ENCODE results near the gene DCAF12. TPM values are rescaled to one million over a fixed set of nuclear protein-coding genes. Genes with fewer than 3 reads are reported as not detected.

DCAF12 gene
- total RNA-seq, 1 experiment from 2014 or later = 40.3 TPM

Other genes starting within 250 kb of the DCAF12 start
- gene UBAP2, start 77.8 kb downstream of the DCAF12 start, total RNA-seq (2014; rRNA removed; shearing (Covaris generic)) = 17.0 and 17.1 TPM in 2 replicates
- gene UBAP1, start 52.3 kb upstream of the DCAF12 start, total RNA-seq (2014; rRNA removed; shearing (Covaris generic)) = 22.6 and 23.8 TPM in 2 replicates
- gene KIF24, start 202.6 kb upstream of the DCAF12 start, total RNA-seq (2014; rRNA removed; shearing (Covaris generic)) = 5.9 and 6.8 TPM in 2 replicates
- gene NUDT2, start 202.9 kb upstream of the DCAF12 start, total RNA-seq (2014; rRNA removed; shearing (Covaris generic)) = 9.4 TPM in 2 replicates